Skeletal muscle satellite cell (primary cell): ENCODE results near the gene KIAA1671. TPM values are rescaled to one million over a fixed set of nuclear protein-coding genes. Genes with fewer than 3 reads are reported as not detected.
A peak's percentile ranks its signal among the peaks of the same experiment; 100 is the strongest.
"Not testable (repeated sequence)": the region's sequence is repeated elsewhere in the genome, so short reads cannot be mapped to it uniquely, and the experiment has no call there.

ENCODE experiments used
- H3K27me3 ChIP-seq: 2 replicates; pipeline ENCODE4 v1.7.0; 2013; ENCODE audit warnings: low read length; ENCODE audit not compliant: control insufficient read depth, insufficient read depth
- H3K36me3 ChIP-seq: 2 replicates; pipeline ENCODE4 v1.7.0; 2013; ENCODE audit warnings: mild to moderate bottlenecking, control low read depth, low read length; ENCODE audit not compliant: insufficient read depth
- H3K4me1 ChIP-seq: 2 replicates; pipeline ENCODE4 v1.7.0; 2013; ENCODE audit warnings: low read length; ENCODE audit not compliant: control insufficient read depth, insufficient read depth
- H3K4me2 ChIP-seq: 2 replicates; pipeline ENCODE4 v1.7.0; 2013; ENCODE audit warnings: mild to moderate bottlenecking, low read length
- H3K4me3 ChIP-seq: 2 replicates; pipeline ENCODE4 v1.7.0; 2013; ENCODE audit warnings: low read length
- H3K9ac ChIP-seq: 2 replicates; pipeline ENCODE4 v1.7.0; 2013; ENCODE audit warnings: mild to moderate bottlenecking, low read depth, low read length, moderate library complexity
- H3K9me3 ChIP-seq: replicated peaks from 2 replicates; pipeline ENCODE4 v1.7.0; 2013; ENCODE audit warnings: mild to moderate bottlenecking, control low read depth, low read length
- total RNA-seq: library from RNA; depleted of rRNA; stranded (reverse); fragments of >200 nt; gene quantifications from 2 replicates; pipeline ENCODE4 v1.2.3, GENCODE V29; 2012; rRNA removed

Gene KIAA1671
- total RNA-seq: 4.2 and 4.3 TPM in 2 replicates

GRCh38 chr22:24951942-24952836 is at the start of gene KIAA1671:
Gene KIAA1671 (plus strand): TSS chr22:24952716. CDS start chr22:25028000, 75,284 bp downstream.
- peak within 1 kb of the TSS; percentile 73 for H3K4me3 ChIP-seq
- H3K4me2 ChIP-seq: peak within 1 kb of the TSS; percentile 90
- peaks cover 53% of the 10 kb centered on the region for H3K27me3 ChIP-seq
- no peaks in the 10 kb centered on the region for H3K36me3 ChIP-seq
- H3K9me3 ChIP-seq: no peaks in the 10 kb centered on the region
- H3K4me1 ChIP-seq: peaks cover 13% of the 10 kb centered on the region
- peak within 1 kb of the TSS; percentile 84 for H3K9ac ChIP-seq

GRCh38 chr22:24905909-24906308 is 46.6 kb upstream of the KIAA1671 start:
- Histone ChIP-seq H3K9ac (no peak overlapping the region), H3K4me1 (no peaks in the 10 kb centered on the region), H3K4me2 (no peak overlapping the region), H3K36me3 (no peaks in the 10 kb centered on the region), H3K9me3 (peaks cover 3% of the 10 kb centered on the region), H3K27me3 (no peaks in the 10 kb centered on the region), H3K4me3 (no peak overlapping the region)

GRCh38 chr22:24907101-24907500 is 45.4 kb upstream of the KIAA1671 start:
- not testable (repeated sequence) for H3K4me3 ChIP-seq, H3K9me3 ChIP-seq, H3K27me3 ChIP-seq, H3K4me1 ChIP-seq, H3K9ac ChIP-seq, H3K4me2 ChIP-seq, H3K36me3 ChIP-seq

- Histone ChIP-seq H3K9me3 (no peaks in the 10 kb centered on the region), H3K4me2 (no peak overlapping the region), H3K4me3 (no peak overlapping the region), H3K4me1 (no peaks in the 10 kb centered on the region), H3K27me3 (peaks cover 11% of the 10 kb centered on the region), H3K9ac (no peak overlapping the region), H3K36me3 (no peaks in the 10 kb centered on the region)
These were observed 32.5 kb upstream of the KIAA1671 start for GRCh38 chr22:24920029-24920428.

- H3K9ac ChIP-seq: no peak overlapping the region
- H3K27me3 ChIP-seq: no peaks in the 10 kb centered on the region
- H3K36me3 ChIP-seq: no peaks in the 10 kb centered on the region
These were observed 26.7 kb upstream of the KIAA1671 start for GRCh38 chr22:24925586-24926427.

GRCh38 chr22:24926428-24926725 is 26.1 kb upstream of the KIAA1671 start:
- peak overlapping the region; percentile 29 for H3K4me2 ChIP-seq
- H3K36me3 ChIP-seq: no peaks in the 10 kb centered on the region
- H3K27me3 ChIP-seq: peaks cover 4% of the 10 kb centered on the region
- H3K4me3 ChIP-seq: no peak overlapping the region
- peaks cover 4% of the 10 kb centered on the region for H3K9me3 ChIP-seq
- H3K4me1 ChIP-seq: peaks cover 7% of the 10 kb centered on the region
- H3K9ac ChIP-seq: no peak overlapping the region

More at GRCh38 chr22:24925586-24926427, 26.7 kb upstream of the KIAA1671 start:
- H3K9me3 ChIP-seq: peaks cover 4% of the 10 kb centered on the region
- no peak overlapping the region for H3K4me3 ChIP-seq
- peak overlapping the region; percentile 29 for H3K4me2 ChIP-seq
- H3K4me1 ChIP-seq: peaks cover 7% of the 10 kb centered on the region

GRCh38 chr22:24926849-24927579 is 25.5 kb upstream of the KIAA1671 start:
- no peak overlapping the region for H3K4me2 ChIP-seq
- H3K27me3 ChIP-seq: peaks cover 11% of the 10 kb centered on the region
- H3K4me1 ChIP-seq: peaks cover 7% of the 10 kb centered on the region
- peaks cover 4% of the 10 kb centered on the region for H3K9me3 ChIP-seq
- H3K9ac ChIP-seq: no peak overlapping the region
- H3K36me3 ChIP-seq: no peaks in the 10 kb centered on the region
- no peak overlapping the region for H3K4me3 ChIP-seq

GRCh38 chr22:24928322-24928721 is 24.2 kb upstream of the KIAA1671 start:
- Histone ChIP-seq H3K4me2 (no peak overlapping the region), H3K27me3 (peaks cover 20% of the 10 kb centered on the region), H3K9ac (no peak overlapping the region), H3K4me1 (peaks cover 7% of the 10 kb centered on the region), H3K36me3 (no peaks in the 10 kb centered on the region), H3K9me3 (peaks cover 4% of the 10 kb centered on the region), H3K4me3 (no peak overlapping the region)

- H3K9me3 ChIP-seq: peaks cover 4% of the 10 kb centered on the region
- no peak overlapping the region for H3K9ac ChIP-seq
These were observed 21.8 kb upstream of the KIAA1671 start for GRCh38 chr22:24930678-24931077.

GRCh38 chr22:24935771-24936483 is 16.6 kb upstream of the KIAA1671 start:
- Histone ChIP-seq H3K9ac (no peak overlapping the region), H3K27me3 (peaks cover 45% of the 10 kb centered on the region), H3K4me3 (no peak overlapping the region), H3K36me3 (no peaks in the 10 kb centered on the region), H3K9me3 (no peaks in the 10 kb centered on the region), H3K4me2 (no peak overlapping the region), H3K4me1 (no peaks in the 10 kb centered on the region)

More at GRCh38 chr22:24930678-24931077, 21.8 kb upstream of the KIAA1671 start:
- Histone ChIP-seq H3K27me3 (peaks cover 33% of the 10 kb centered on the region), H3K36me3 (no peaks in the 10 kb centered on the region), H3K4me1 (peaks cover 7% of the 10 kb centered on the region), H3K4me3 (no peak overlapping the region), H3K4me2 (no peak overlapping the region)
